ENCODE data around the gene SCN4B. TPM values are rescaled to one million over a fixed set of nuclear protein-coding genes. Genes with fewer than 3 reads are reported as not detected.

SCN4B gene
- total RNA-seq, 4 donors from 2014 or later: 2.7 to 5.8 (median 3.8) TPM

DNA sequence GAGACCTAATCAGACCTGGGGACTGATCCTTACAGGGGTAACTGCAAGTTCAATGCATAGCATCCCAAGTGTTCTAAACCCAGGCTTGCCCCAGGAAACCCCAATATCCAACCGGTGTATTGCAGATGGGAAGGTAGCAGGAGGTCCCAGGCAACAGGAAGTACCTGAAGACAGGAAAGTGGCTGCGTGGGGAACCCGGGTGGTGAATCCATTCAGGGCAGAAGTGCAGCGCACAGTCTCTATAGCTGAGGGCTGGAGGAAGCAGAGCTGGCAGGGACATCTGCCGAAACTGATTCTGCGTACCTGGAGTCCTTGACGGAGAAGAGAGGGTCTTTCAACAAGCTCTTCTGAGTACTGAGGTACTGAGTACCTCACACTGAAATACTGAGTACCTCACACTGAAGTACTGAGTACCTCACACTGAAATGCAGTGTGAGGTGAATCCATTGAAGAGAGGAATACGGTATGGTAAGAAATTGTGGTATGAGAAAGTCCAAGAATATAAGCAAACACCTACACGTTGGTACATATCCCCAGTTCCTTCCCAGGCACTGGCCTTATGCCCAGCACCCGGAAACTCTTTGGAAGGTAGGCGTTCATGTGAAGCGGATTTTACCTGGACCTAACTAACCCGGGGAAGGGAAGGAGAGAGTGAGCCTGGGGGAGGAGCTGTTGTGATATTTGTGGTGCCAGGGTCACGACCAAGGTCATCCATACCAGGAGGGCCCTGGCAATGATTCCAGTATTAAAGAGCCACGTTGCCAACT is 20.1 kb downstream of the SCN4B start:
- Histone ChIP-seq H3K36me3 (peaks cover 0 to 4% of the 10 kb centered on the region in 2 donors), H3K9me3 (no peaks in the 10 kb centered on the region), H3K27ac (no peak overlapping the region), H3K27me3 (peaks cover 43% of the 10 kb centered on the region), H3K4me3 (no peak overlapping the region), H3K4me1 (peaks cover 0 to 6% (median 0%) of the 10 kb centered on the region in 3 donors)
- no peak for ATAC-seq
- no peak for TF ChIP-seq POLR2AphosphoS5 (IDR thresholded peaks at IDR 0.05)
- TF ChIP-seq EP300 (IDR thresholded peaks at IDR 0.05): no peak
- TF ChIP-seq POLR2A (IDR thresholded peaks at IDR 0.05): no peak
- TF ChIP-seq, protein P1, sequence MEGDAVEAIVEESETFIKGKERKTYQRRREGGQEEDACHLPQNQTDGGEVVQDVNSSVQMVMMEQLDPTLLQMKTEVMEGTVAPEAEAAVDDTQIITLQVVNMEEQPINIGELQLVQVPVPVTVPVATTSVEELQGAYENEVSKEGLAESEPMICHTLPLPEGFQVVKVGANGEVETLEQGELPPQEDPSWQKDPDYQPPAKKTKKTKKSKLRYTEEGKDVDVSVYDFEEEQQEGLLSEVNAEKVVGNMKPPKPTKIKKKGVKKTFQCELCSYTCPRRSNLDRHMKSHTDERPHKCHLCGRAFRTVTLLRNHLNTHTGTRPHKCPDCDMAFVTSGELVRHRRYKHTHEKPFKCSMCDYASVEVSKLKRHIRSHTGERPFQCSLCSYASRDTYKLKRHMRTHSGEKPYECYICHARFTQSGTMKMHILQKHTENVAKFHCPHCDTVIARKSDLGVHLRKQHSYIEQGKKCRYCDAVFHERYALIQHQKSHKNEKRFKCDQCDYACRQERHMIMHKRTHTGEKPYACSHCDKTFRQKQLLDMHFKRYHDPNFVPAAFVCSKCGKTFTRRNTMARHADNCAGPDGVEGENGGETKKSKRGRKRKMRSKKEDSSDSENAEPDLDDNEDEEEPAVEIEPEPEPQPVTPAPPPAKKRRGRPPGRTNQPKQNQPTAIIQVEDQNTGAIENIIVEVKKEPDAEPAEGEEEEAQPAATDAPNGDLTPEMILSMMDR (IDR thresholded peaks at IDR 0.05): no peak
- 81 to 87% methylated on average over 13 of the region's 15 CpGs for WGBS, 2 donors (ENCODE audit: low coverage in 1 of 2)

- no peaks in the 10 kb centered on the region for H3K36me3 ChIP-seq
- H3K9me3 ChIP-seq: no peaks in the 10 kb centered on the region
- no peak overlapping the region for H3K4me3 ChIP-seq
- ATAC-seq: no peak
- WGBS, 2 donors (ENCODE audit: low coverage in 1 of 2): 55% methylated on average over 6 of the region's 6 CpGs
- H3K4me1 ChIP-seq: peaks cover 0 to 6% (median 0%) of the 10 kb centered on the region in 3 donors
- peaks cover 19% of the 10 kb centered on the region for H3K27me3 ChIP-seq
- H3K27ac ChIP-seq: no peak overlapping the region
- TF ChIP-seq, protein P1 (IDR thresholded peaks at IDR 0.05): no peak
- no peak for TF ChIP-seq POLR2AphosphoS5 (IDR thresholded peaks at IDR 0.05)
- TF ChIP-seq EP300 (IDR thresholded peaks at IDR 0.05): no peak
- TF ChIP-seq POLR2A (IDR thresholded peaks at IDR 0.05): no peak
Observed at GRCh38 chr11:118129471-118130172, 23.0 kb downstream of the SCN4B start.

DNA sequence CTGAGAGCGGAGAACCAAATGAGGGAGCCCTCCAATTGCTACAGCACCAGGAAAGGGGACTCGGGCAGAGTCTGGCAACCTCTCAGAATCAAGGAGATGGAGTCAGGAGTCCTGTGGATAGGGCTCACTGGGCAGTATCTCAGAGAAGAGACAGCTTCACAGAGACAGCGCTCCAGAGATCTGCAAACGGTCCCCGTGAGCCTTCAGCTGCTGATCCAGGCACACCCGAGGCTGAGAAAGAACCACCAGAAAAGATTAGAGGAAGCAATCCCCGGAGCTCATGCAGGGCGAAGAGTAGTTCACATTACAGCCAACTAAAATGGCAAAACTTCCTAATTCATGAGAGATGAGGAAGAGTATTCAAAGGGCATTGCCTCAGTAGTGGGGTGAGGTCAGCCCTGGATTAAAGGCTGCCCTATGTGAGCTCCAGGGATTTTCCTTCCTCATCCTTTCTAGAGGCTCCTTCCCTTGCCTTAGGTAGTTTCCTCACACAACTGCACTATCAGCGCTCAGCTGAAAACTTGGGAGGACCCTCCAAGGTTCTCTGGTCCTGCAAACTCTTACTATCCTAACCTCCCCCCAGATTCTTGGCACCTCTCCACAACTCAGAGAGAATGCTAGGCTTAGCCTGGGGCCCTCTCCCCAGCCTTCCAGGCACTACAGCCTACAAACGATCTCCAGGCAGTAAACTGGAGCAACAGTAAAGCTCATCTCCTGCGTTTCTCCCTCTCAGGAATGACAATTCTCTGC is 23.7 kb downstream of the SCN4B start:
- Histone ChIP-seq H3K36me3 (no peaks in the 10 kb centered on the region), H3K4me1 (peaks cover 0 to 6% (median 0%) of the 10 kb centered on the region in 3 donors), H3K27me3 (peaks cover 16% of the 10 kb centered on the region), H3K27ac (no peak overlapping the region), H3K4me3 (no peak overlapping the region), H3K9me3 (no peaks in the 10 kb centered on the region)
- peak; percentile 16 for ATAC-seq
- WGBS, 2 donors (ENCODE audit: low coverage in 1 of 2): 44 to 50% methylated on average over 3 to 10 of the region's 11 CpGs
- no peak for TF ChIP-seq POLR2A (IDR thresholded peaks at IDR 0.05)
- TF ChIP-seq, protein P1 (IDR thresholded peaks at IDR 0.05): no peak
- TF ChIP-seq POLR2AphosphoS5 (IDR thresholded peaks at IDR 0.05): no peak
- no peak for TF ChIP-seq EP300 (IDR thresholded peaks at IDR 0.05)

- ATAC-seq: no peak
- Histone ChIP-seq H3K27ac (no peak overlapping the region), H3K27me3 (peaks cover 10% of the 10 kb centered on the region), H3K9me3 (no peaks in the 10 kb centered on the region), H3K4me3 (no peak overlapping the region), H3K4me1 (peaks cover 0 to 6% (median 0%) of the 10 kb centered on the region in 3 donors), H3K36me3 (no peaks in the 10 kb centered on the region)
- 38 to 56% methylated on average over 3 to 4 of the region's 4 CpGs for WGBS, 2 donors (ENCODE audit: low coverage in 1 of 2)
- TF ChIP-seq EP300 (IDR thresholded peaks at IDR 0.05): no peak
- TF ChIP-seq POLR2AphosphoS5 (IDR thresholded peaks at IDR 0.05): no peak
- TF ChIP-seq, protein P1 (IDR thresholded peaks at IDR 0.05): no peak
- no peak for TF ChIP-seq POLR2A (IDR thresholded peaks at IDR 0.05)
Observed at GRCh38 chr11:118128310-118128709, 24.3 kb downstream of the SCN4B start.

Data from gastroesophageal sphincter (tissue), 4 donors.